ENCODE measurements around the gene PIP4K2A.

Gene PIP4K2A

GRCh38 chr10:22611425-22612115, 102.8 kb downstream of the PIP4K2A start:
- no peak for DNase-seq (ENCODE audit: low read depth)

DNA sequence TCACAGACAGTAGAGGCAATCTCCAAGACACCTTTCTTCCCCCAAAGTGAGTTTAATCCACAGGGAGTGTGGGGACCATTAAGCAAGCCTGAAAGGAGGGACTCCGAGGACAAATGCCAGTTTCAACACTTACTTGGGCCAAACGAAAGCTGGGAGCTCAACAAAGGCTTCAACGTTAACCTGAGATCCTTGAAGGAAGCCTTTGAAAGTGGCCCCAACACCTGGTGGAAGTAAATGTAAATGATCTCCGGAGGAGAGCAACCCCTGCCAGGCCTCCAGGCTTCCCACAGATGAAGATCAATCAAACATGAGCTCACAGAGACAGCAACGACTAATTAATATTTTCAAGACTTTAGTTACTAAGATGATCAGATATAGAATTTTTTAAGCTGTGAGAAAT, 103.8 kb downstream of the PIP4K2A start:
- no peak overlapping the region for H3K4me3 ChIP-seq (ENCODE audit: low read depth, low read length)
- DNase-seq (ENCODE audit: low read depth) = no peak

More at GRCh38 chr10:22611425-22612115, 102.8 kb downstream of the PIP4K2A start:
- no peak overlapping the region for H3K4me3 ChIP-seq (ENCODE audit: low read depth, low read length)

DNA sequence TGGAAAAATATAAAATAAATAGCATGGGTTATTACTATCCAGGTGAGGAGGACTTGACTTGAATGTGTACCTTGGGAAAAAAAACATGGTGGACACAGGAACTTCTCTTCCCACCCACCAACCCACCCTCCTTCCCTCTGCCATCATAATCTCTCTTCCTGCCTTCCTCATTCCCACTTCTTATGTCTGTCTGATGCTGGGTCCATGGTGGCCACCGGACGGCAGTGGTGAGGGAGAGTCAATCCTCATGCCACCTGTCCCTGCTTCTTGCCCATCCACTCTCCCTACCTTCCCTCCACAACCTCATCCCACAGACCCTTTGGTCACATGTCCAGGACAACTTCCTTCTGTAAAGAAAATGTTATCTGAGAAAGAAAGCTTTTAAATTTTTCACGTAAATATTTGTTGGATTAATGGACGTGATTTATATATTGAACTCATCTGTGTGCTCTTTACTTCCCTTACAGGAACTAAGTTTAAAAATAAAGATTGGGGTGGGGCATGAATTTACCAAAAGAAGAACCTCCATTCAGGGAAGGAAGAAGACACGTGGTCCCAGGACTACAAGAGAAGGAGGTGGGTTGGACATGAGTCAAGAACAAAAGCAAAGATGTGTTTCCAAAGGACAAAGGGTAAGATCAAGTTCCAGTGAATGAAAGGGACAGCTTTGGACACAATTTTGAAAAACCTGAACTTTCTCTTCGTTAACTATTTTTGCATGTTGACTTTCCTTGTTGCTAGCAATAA, 104.5 kb downstream of the PIP4K2A start:
- DNase-seq (ENCODE audit: low read depth) = no peak
- no peak overlapping the region for H3K4me3 ChIP-seq (ENCODE audit: low read depth, low read length)

DNA sequence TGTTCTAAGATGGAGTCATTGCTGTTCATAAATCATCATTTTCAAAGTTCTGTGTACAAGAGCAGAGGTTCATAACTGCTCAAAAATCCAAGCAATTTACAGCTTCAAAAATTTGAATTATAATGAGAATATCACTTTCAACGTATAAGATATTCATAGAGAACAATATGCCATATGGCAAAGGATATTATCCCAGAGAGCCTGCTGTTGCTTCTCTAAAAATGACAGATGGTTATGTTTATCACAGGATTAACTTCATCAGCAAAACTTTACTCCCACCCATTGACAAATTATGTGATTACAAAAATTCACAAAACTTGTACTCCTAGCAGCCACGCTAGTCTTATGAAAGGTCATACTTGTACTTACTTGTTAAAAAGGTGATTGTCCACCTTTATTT, 105.1 kb downstream of the PIP4K2A start:
- H3K4me3 ChIP-seq (ENCODE audit: low read depth, low read length) = no peak overlapping the region

DNA sequence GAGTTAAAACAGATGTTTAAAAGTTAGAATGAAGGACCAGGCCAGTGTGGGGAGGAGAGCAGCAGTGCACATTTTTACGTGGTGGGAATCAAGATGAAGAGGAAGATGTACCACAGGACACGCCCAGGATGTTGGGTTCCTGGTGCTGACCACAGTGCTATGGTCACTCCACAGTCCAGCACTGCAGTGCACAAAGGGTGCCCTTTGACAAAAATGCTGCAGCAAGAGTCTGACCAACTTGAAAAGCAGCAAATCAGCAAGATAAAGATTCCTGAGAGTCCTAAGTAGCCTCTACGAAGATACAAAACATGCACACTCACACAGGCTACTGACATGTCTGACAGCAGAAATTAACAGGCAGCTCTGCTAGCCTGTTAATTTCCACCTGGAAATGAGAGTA, 107.1 kb downstream of the PIP4K2A start:
- no peak overlapping the region for H3K4me3 ChIP-seq (ENCODE audit: low read depth, low read length)

More for the DNA sequence above, 105.1 kb downstream of the PIP4K2A start:
- no peak for DNase-seq (ENCODE audit: low read depth)

GRCh38 chr10:22606164-22606614, 108.2 kb downstream of the PIP4K2A start:
- no peak overlapping the region for H3K4me3 ChIP-seq (ENCODE audit: low read depth, low read length)
- no peak for DNase-seq (ENCODE audit: low read depth)

More for the DNA sequence above, 107.1 kb downstream of the PIP4K2A start:
- no peak for DNase-seq (ENCODE audit: low read depth)

- H3K4me3 ChIP-seq (ENCODE audit: low read depth, low read length) = no peak overlapping the region
- peak; percentile 56 for DNase-seq (ENCODE audit: low read depth)
These were observed 109.2 kb downstream of the PIP4K2A start for GRCh38 chr10:22605168-22605567.

- no peak overlapping the region for H3K4me3 ChIP-seq (ENCODE audit: low read depth, low read length)
- DNase-seq (ENCODE audit: low read depth) = no peak
These were observed 109.8 kb downstream of the PIP4K2A start for GRCh38 chr10:22604344-22605126.

GRCh38 chr10:22603581-22603980, 110.8 kb downstream of the PIP4K2A start:
- no peak overlapping the region for H3K4me3 ChIP-seq (ENCODE audit: low read depth, low read length)
- no peak for DNase-seq (ENCODE audit: low read depth)

DNA sequence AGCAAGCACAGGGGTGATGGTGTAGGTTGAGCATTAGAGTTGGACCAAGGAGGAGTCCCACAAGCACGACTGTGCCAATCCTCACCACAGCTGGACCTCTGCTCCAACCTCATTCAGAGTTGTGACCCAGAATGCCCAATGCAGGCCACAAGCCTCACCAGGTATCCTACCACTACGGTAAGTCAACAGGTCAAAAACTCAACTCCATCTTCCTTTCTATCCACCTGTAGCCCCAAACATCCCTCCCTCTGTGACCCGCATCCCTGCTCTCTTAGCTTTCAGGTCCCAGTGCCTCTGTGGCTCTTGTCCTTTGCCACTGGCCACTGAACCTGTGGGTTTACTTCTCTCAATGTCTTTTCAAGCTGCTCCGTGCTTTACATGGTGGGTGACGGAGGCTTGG, 112.8 kb downstream of the PIP4K2A start:
- no peak for DNase-seq (ENCODE audit: low read depth)
- H3K4me3 ChIP-seq (ENCODE audit: low read depth, low read length) = no peak overlapping the region

- no peak for DNase-seq (ENCODE audit: low read depth)
- H3K4me3 ChIP-seq (ENCODE audit: low read depth, low read length) = no peak overlapping the region
These were observed 114.6 kb downstream of the PIP4K2A start for GRCh38 chr10:22599636-22600228.

- DNase-seq (ENCODE audit: low read depth) = no peak
- H3K4me3 ChIP-seq (ENCODE audit: low read depth, low read length) = no peak overlapping the region
These were observed 115.3 kb downstream of the PIP4K2A start for GRCh38 chr10:22599048-22599561.

- DNase-seq (ENCODE audit: low read depth) = no peak
- no peak overlapping the region for H3K4me3 ChIP-seq (ENCODE audit: low read depth, low read length)
These were observed 115.9 kb downstream of the PIP4K2A start for GRCh38 chr10:22598478-22598877.

DNA sequence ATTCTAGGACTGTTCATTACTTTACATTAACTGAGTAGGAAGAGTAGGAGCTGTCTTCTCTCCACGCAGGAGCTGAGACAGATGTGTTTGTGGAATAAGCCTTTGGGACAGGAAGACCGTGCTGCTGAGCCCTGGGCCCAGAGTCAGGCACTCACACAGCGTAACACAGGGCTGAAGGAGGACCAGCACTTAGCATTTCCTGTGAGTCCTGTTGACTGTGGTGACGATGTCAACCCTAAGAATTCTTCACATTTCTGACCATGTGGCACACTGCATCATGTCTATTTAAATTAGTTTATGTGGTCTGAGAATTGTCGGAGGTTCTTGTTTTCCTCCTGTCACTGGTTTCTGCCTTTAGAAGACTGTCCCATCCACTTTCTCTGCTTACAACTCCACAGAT, 117.2 kb downstream of the PIP4K2A start:
- H3K4me3 ChIP-seq (ENCODE audit: low read depth, low read length) = no peak overlapping the region
- DNase-seq (ENCODE audit: low read depth) = no peak

- no peak overlapping the region for H3K4me3 ChIP-seq (ENCODE audit: low read depth, low read length)
- no peak for DNase-seq (ENCODE audit: low read depth)
These were observed 120.7 kb downstream of the PIP4K2A start for GRCh38 chr10:22593636-22594198.

DNA sequence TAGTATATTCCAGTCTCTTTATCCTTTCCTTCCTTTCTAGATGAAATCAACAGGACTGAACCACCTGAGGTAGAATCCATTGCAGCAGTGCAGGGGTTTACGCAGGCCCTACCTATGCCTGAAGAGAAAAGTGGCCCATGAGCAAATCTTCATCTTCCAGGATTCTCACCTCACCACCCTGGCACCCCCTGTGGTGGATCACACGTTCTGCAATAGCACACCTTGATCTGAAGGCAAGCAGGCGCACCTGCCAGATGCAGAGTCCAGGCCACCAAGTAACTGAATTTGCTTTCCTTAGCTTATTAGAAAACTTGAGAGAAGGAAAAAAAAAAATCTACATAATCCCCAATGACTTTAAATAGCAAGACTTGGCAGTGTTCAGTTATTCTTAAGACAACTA, 121.4 kb downstream of the PIP4K2A start:
- no peak overlapping the region for H3K4me3 ChIP-seq (ENCODE audit: low read depth, low read length)
- no peak for DNase-seq (ENCODE audit: low read depth)

DNA sequence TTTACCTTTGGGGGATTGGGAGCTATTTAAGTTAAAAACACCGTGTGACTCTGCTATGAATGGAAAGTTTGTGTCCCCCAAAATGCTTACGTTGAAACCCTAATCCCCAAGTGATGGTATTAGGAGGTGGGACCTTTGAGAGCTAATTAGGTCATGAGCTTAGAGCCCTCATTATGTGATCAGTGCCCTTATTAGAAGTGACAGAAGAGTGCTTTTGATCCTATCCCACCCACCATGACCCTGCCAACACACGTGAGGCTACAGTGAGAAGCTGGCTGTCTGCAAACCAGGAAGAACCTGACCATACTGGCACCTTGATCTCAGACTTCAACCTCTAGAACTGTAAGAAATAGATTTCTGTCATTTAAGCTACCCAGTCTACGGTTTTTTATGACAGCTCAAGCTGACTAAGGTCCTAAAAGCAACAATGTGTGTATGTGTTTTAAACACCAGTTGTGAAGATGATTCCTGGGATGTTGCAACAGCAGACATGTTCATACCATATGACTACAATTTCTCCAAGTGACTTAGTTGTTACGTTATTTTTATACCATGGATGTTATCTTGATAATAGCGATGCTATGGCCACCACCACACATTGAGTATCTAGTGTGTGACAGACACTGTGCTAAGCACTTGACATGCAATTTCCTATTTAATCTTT, 124.4 kb downstream of the PIP4K2A start:
- no peak for DNase-seq (ENCODE audit: low read depth)
- H3K4me3 ChIP-seq (ENCODE audit: low read depth, low read length) = no peak overlapping the region

DNA sequence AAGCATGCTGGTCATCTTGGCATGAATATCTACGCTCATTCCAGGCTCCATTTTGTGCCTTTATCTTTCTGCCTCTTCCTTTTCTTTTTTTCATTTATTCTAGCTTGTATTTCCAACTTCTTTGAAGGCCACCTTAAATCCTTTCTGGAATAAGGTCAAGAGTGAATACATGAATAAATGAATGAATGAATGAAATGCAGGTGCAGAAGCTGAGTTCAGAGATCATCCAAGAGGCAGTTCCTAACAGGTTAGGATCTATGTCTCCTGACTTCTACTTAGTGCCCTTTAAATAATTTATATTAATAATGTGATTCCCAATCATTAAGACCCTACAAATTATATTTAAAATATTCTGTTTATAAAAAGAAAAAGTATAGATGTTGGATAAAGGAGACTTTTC, 125.9 kb downstream of the PIP4K2A start:
- no peak for DNase-seq (ENCODE audit: low read depth)

GRCh38 chr10:22583683-22584082, 130.7 kb downstream of the PIP4K2A start:
- H3K4me3 ChIP-seq (ENCODE audit: low read depth, low read length) = no peak overlapping the region
- no peak for DNase-seq (ENCODE audit: low read depth)

More for the DNA sequence above, 125.9 kb downstream of the PIP4K2A start:
- no peak overlapping the region for H3K4me3 ChIP-seq (ENCODE audit: low read depth, low read length)
